GM21447 (cell line): ENCODE results near the gene GSG1L.

ENCODE experiments used
- ATAC-seq: cut with Tn5 transposase; IDR thresholded peaks from one replicate; pipeline ENCODE4 v1.9.1; 2021; ENCODE audit not compliant: unreplicated experiment

GSG1L gene

DNA sequence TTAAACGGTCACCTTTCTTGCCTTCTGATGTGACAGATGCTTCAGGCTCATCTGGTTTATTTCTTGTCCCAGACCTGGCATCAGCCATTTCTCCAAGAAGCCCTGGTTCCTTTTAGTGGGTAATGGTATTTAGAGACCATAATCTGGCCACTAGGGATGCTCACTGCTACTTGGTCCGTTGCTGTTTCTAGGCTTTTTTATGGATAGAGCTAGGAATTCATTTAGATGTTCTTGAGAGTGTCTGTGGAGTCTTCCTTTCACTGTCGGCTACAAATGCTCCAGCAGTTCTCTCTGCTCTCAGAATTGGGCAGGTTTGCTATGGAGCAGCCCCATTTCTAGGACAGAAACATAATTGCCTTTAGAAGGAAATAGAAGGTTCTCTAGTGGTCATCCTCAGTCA lies 299.1 kb downstream of the GSG1L start:
- ATAC-seq, result no peak

GRCh38 chr16:27762441-27762840 lies 301.1 kb downstream of the GSG1L start:
- ATAC-seq, result no peak

DNA sequence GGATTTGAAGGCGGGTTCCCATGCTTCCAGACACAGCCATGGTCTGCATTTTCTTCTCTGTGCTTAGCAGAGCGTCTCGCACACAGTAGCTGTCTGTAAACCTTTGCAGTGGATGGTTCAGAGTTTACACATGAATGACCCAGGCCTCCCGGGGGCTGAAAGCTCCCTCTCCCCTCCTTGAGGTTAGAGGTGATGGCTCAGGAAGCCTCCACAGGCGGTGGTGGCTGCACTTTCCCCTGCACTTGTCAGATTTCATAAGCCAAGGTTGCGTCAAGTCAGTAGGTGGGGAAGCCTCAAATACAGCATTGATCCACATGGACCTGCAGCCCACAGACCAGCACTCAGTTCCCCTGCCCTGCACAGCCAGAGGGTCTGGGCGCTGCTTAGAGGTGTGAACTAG lies 301.7 kb downstream of the GSG1L start:
- no peak for ATAC-seq

- ATAC-seq, result no peak
These were observed 302.7 kb downstream of the GSG1L start for GRCh38 chr16:27760789-27761176.

- no peak for ATAC-seq
These were observed 303.3 kb downstream of the GSG1L start for GRCh38 chr16:27759967-27760788.

DNA sequence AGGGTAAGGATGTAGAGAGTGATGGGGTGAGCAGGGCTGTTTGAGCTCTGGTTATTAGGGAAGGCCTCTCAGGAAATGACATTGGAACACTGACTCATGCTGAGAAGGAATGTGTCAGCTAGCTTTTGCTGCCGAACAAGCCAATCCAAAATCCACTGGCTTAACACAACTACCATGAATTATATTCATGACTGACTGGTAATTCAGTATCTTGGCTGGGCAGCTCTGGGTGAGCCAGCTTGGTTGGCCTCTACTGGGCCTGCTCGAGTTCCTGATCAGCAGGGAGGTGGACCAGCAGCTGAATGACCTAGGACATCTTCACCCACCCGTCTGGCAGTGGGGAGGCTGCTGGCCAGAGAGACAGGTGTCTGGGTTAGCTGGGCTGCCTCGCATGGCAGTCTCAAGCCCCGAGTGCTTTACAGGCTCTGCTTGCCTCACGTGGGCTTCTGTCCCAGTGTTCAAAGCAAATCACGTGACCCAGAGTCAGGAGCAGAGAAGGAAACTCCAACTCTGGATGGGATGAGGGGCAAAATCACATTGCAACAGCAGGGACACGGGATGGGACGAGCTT lies 304.1 kb downstream of the GSG1L start:
- no peak for ATAC-seq

- ATAC-seq, result no peak
These were observed 305.0 kb downstream of the GSG1L start for GRCh38 chr16:27758544-27758943.

DNA sequence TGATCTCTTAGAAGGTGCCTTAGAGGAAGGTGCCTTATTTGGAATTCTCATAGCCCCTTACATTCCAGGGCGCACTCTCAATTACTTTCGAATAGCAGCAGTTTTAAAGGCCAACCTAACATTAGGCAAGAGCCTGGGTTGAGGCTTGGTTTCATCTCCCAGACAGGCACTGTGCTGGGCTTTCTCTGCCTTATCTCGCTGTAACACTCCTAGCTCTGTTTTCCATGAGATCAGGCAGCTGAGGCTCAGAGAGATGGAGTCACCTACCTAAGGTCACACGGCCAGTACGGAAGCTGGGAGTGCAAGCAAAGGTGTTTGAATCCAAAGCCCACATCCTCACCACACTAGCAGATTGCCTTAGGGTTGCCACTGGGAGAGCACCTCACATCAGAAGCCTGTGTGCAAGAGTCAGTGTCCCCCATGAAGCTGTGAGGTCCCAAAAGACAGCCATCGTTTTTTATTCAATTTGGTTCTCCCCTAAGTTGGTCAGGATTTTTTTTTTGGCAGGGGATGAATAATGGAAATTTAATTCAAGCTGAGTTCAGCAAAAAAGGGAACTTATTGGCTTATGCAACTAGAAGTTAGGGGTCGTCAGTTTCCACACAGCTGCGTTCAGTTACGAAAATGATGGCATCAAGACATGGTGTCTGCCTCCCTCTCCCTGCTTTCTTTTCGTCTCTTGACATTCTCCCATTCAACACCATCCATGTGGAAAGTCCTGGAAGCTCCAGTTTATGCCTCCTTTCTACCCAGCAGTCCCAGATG lies 307.1 kb downstream of the GSG1L start:
- no peak for ATAC-seq

DNA sequence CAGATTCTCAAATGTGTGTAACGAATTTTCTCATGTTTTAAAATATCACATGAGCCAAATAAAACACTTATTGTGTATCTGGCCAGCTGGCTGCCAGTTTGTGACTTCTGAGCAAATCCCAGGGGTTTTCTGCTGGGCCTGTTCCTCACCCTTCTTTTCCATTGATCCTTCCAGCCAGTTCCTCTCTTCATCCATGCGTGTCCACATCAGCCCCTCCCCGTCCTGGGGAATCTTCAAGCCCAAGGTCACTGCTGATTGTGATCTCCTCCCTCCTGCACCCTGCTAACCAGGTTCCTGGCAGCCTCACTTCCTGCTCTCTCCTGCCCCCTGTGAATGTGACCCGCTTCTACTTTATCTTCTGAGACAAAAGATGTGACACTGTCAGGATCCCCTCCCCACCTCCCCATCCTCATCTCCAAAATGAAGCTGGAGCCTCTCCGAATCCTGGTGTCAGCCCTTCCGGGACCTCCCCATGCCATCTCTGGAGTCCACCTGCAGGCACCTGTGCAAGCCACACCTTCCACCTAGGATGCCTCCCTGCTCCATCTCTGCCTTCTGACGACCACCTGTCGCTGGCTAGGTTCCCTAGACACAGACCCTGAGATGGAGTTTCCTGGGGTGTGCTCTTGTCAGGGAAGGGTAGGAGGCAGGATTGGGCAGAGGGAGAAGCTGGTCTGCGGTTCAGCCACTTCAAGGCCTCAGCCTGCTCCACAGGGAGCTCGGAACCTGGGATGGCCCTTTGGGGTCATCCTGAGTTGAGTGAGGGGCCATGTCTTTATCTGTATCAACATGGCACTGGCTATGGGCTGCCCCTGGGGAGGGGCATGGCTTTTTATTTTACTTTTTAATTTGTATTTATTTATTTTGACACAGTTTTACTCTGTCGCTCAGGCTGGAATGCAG lies 308.5 kb downstream of the GSG1L start:
- no peak for ATAC-seq

GRCh38 chr16:27753563-27753962 lies 310.0 kb downstream of the GSG1L start:
- no peak for ATAC-seq

GRCh38 chr16:27752241-27752640 lies 311.3 kb downstream of the GSG1L start:
- no peak for ATAC-seq

- ATAC-seq, result no peak
These were observed 311.8 kb downstream of the GSG1L start for GRCh38 chr16:27751676-27752075.

- no peak for ATAC-seq
These were observed 312.3 kb downstream of the GSG1L start for GRCh38 chr16:27751233-27751632.

- ATAC-seq, result no peak
These were observed 313.6 kb downstream of the GSG1L start for GRCh38 chr16:27749946-27750345.

DNA sequence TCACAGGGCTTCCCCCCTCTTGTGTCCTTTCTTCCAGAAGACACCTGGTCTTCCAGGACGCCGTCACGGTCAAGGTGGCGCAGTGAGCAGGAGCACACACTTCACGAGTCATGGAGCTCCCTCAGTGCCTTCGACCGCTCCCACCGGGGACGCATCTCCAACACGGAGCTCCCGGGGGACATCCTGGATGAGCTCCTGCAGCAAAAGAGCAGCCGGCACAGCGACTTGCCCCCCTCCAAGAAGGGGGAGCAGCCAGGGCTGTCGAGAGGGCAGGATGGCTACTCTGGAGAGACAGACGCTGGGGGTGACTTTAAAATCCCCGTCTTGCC lies 314.0 kb downstream of the GSG1L start:
- no peak for ATAC-seq

- no peak for ATAC-seq
These were observed 314.5 kb downstream of the GSG1L start for GRCh38 chr16:27748868-27749546.

DNA sequence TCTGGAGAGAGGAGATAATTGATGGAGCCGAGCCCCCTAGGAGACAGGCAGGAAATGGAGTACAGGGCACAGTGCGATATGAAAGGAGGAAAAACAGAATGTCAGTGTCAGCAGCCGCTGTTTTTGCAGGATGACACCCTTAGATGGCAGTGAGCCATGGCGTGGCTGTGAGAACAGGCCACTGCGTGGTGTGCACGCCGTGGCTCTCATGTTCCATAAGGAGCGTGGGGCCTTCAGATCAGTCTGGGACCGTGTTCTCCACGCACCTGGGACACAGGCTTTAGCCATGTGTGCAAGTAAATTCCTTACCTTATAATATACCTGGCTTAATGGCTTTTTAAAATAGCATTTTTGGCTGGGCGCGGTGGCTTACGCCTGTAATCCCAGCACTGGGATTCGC lies 315.6 kb downstream of the GSG1L start:
- no peak for ATAC-seq

- no peak for ATAC-seq
These were observed 317.2 kb downstream of the GSG1L start for GRCh38 chr16:27746076-27746855.

DNA sequence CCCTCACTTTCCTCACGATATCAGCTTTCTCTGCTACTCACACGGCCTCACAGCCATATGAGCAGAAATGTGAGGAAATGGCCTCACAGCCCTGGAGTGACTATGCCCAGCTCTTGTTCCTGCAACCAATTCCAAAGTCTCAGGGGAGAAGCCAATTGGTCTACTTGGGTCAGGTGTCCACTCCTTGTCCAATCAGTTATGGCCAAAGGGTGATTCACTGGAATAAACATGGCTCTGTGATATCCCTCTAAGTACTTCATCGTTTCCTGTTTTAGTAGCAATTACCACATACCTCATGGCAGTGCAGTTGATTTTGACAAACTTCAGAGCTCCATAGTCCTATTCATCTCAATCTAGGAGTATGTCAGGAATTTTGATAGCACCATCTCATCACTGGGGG lies 318.2 kb downstream of the GSG1L start:
- no peak for ATAC-seq

DNA sequence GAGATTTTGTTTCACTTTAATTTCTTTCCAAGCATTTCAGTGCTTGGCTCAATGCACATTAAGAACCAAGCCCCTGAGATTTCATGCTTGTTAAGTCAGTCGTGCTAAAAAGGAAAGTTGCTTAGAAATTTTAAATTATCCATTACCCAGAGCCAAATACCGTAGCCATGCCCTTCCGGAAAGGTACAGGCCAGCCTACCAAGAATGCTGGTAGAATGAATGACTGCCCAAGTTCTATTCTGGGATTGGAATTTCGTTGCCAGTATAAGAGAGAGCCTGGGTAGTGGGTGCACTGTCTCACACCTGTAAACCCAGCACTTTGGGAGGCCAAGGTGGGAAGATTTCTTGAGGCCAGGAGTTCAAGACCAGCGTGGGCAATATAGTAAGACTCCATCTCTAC lies 319.6 kb downstream of the GSG1L start:
- no peak for ATAC-seq
